ENCODE measurements around the gene ALDH4A1. TPM values are rescaled to one million over a fixed set of nuclear protein-coding genes. Genes with fewer than 3 reads are reported as not detected.

ALDH4A1 gene
- total RNA-seq, 2 experiments from 2014 or later, result 6.1 to 7.6 TPM

GRCh38 chr1:18941221-18942141 lies 39.1 kb upstream of the ALDH4A1 start:
- H3K9me3 ChIP-seq (ENCODE audit: low read length), result no peaks in the 10 kb centered on the region
- H3K4me1 ChIP-seq (ENCODE audit: insufficient read depth, low read length, poor library complexity, severe bottlenecking), result no peaks in the 10 kb centered on the region
- no peak overlapping the region for H3K27ac ChIP-seq (ENCODE audit: low read depth, low read length, poor library complexity, severe bottlenecking)
- POLR2A ChIA-PET, result interaction anchor here (0.5 kb wide), 1 partner anchor 18 kb away, joined by 4 read pairs; no protein-coding TSS in a partner anchor
- BruUV-seq (replicated peaks), result no TSS peak
- no peak overlapping the region for H3K4me2 ChIP-seq (ENCODE audit: low read length)
- H3K4me3 ChIP-seq (ENCODE audit: low read depth, low read length, poor library complexity, severe bottlenecking), result no peak overlapping the region
- H2AFZ ChIP-seq (ENCODE audit: low read length), result no peak overlapping the region
- no peaks in the 10 kb centered on the region for H3K79me2 ChIP-seq (ENCODE audit: insufficient read depth, low read depth, low read length)
- H4K20me1 ChIP-seq (ENCODE audit: insufficient read depth, low read length), result no peaks in the 10 kb centered on the region
- intact Hi-C loops (cut with micrococcal nuclease; ENCODE audit: unreplicated experiment), result no loop called here
- no peak for TF ChIP-seq EZH2phosphoT487 (IDR thresholded peaks at IDR 0.05; ENCODE audit: borderline replicate concordance, low read depth, low read length)
- no peak for TF ChIP-seq CTCF (conservative IDR thresholded peaks at IDR 0.05; ENCODE audit: low read length)
- DNase-seq (ENCODE audit: low spot score), result no peak
- no peaks in the 10 kb centered on the region for H3K36me3 ChIP-seq (ENCODE audit: insufficient read depth, low read length)
- CTCF ChIA-PET (ENCODE audit: unreplicated experiment), result no interaction called here
- no peaks in the 10 kb centered on the region for H3K9me2 ChIP-seq (ENCODE audit: insufficient read depth, low read length)

GRCh38 chr1:18940303-18941020 lies 38.1 kb upstream of the ALDH4A1 start:
- BruUV-seq (replicated peaks), result no TSS peak
- Histone ChIP-seq H2AFZ (ENCODE audit: low read length) (no peak overlapping the region), H3K4me3 (ENCODE audit: low read depth, low read length, poor library complexity, severe bottlenecking) (no peak overlapping the region), H3K4me1 (ENCODE audit: insufficient read depth, low read length, poor library complexity, severe bottlenecking) (no peaks in the 10 kb centered on the region), H3K9me2 (ENCODE audit: insufficient read depth, low read length) (no peaks in the 10 kb centered on the region), H3K27ac (ENCODE audit: low read depth, low read length, poor library complexity, severe bottlenecking) (no peak overlapping the region), H3K4me2 (ENCODE audit: low read length) (no peak overlapping the region), H3K79me2 (ENCODE audit: insufficient read depth, low read depth, low read length) (no peaks in the 10 kb centered on the region), H4K20me1 (ENCODE audit: insufficient read depth, low read length) (no peaks in the 10 kb centered on the region), H3K36me3 (ENCODE audit: insufficient read depth, low read length) (no peaks in the 10 kb centered on the region), H3K9me3 (ENCODE audit: low read length) (no peaks in the 10 kb centered on the region)
- no peak for DNase-seq (ENCODE audit: low spot score)
- ChIA-PET POLR2A (interaction anchor here (0.7 kb wide), 1 partner anchor 1125 kb away, joined by 3 read pairs; no protein-coding TSS in a partner anchor), CTCF (ENCODE audit: unreplicated experiment) (no interaction called here)
- TF ChIP-seq CTCF (conservative IDR thresholded peaks at IDR 0.05; ENCODE audit: low read length), result no peak
- no peak for TF ChIP-seq EZH2phosphoT487 (IDR thresholded peaks at IDR 0.05; ENCODE audit: borderline replicate concordance, low read depth, low read length)
- intact Hi-C loops (cut with micrococcal nuclease; ENCODE audit: unreplicated experiment), result no loop called here
